Activated CD4-positive, CD25-positive, alpha-beta regulatory T cell treated with anti-CD3 and anti-CD28 coated beads, Interleukin-2, amount 50 U/mL, for 16 hours (primary cell): ENCODE results near the gene GPC1.
"Not testable (repeated sequence)": the region's sequence is repeated elsewhere in the genome, so short reads cannot be mapped to it uniquely, and the experiment has no call there.

Source experiments
- DNase-seq: peaks from one replicate; pipeline ENCODE4 v3.0.0-alpha.2; 2020; ENCODE audit warnings: low read depth, low spot score

GPC1 gene

DNA sequence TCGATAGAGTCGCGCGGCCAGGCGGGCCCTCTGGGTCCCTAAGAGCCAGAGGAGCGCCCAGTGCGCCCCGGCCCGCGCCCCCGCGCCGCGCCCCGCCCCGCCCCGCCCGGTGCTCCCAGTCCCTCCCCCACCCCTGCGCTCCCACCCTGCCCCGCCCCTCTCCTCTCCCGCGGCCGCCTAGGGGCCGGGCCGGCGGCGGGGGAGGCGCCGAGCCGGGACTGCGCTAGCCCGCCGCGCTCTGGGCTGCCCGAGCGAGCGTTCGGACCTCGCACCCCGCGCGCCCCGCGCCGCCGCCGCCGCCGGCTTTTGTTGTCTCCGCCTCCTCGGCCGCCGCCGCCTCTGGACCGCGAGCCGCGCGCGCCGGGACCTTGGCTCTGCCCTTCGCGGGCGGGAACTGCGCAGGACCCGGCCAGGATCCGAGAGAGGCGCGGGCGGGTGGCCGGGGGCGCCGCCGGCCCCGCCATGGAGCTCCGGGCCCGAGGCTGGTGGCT lies at the start of gene GPC1:
TSS of gene GPC1 (plus strand) at position 207 of the 491 bp plus-strand sequence. CDS start at position 463, 256 bp downstream.
- no peak for DNase-seq

- DNase-seq, result no peak
Observed at GRCh38 chr2:240386326-240386725, 49.1 kb upstream of the GPC1 start.

DNA sequence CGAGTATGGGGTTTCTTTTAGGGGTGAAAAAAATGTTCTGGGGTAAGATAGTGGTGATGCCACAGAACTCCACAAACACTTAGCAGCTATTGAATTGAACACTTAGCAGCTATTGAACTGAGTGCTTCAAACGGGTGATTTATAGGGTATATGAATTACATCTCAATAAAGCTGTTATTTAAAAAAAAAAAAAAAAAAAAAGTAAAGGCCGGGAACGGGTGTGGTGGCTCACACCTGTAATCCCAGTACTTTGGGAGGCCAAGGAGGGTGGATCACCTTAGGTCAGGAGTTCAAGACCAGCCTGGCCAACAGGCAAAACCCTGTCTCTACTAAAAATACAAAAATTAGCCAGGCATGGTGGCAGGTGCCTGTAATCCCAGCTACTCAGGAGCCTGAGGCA lies 48.7 kb upstream of the GPC1 start:
- not testable (repeated sequence) for DNase-seq

DNA sequence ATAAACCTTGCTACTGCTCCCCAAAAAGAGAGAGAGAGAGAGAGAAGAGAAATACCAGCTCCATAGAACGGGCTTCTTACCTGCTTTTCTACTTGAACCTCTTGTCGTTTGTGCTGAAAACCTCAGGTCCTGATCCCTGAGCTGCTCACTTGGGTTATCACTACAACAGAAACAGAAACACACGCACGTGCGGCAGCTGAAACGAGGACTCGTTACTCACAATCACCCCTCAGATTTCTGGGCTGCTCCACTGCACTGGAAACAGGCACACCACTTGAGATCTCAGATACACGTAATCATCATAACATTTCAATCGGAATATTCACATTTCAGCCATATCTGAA lies 48.2 kb upstream of the GPC1 start:
- DNase-seq, result no peak

GRCh38 chr2:240387669-240388358 lies 47.6 kb upstream of the GPC1 start:
- DNase-seq, result no peak

DNA sequence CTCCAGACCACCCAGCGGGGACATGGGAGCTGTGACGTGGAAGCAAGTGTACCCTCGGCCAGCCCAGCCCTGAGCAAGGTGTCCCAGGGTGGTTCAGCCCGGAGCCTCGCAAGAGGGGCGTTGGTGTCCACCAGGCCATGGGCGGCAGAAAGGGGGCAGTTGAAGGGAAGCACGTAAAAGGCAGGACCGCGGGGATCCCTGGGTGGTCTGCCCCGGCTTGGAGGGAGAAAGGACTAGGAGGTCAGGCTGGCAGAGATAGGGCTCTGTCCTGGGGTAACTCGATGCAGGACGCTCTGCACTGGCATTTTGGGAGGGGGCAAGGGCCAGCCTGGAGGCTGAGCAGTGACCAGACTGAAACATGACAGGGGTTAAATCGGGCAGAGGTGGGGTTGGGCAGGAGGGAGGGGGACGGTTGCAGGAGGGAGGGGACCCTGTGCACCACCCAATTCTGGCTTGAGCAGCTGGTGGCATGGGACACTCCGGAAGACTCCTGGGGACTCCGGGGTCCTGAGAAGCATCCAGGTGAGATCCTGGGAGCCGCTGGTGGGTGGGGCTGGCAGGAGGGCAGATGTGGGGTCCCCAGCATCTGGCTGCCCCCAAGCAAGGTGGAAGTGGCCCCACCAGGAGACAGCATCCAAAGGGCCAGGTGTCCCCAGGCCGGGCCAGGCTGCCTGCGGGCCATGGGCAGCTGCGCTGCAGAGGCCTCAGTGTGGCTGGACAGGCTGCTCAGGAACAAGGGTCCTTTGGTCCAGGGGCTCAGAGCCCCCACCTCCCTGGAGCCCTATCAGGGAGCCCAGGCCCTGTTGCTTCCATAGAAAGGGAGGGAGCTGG lies 46.8 kb upstream of the GPC1 start:
- DNase-seq, result no peak

DNA sequence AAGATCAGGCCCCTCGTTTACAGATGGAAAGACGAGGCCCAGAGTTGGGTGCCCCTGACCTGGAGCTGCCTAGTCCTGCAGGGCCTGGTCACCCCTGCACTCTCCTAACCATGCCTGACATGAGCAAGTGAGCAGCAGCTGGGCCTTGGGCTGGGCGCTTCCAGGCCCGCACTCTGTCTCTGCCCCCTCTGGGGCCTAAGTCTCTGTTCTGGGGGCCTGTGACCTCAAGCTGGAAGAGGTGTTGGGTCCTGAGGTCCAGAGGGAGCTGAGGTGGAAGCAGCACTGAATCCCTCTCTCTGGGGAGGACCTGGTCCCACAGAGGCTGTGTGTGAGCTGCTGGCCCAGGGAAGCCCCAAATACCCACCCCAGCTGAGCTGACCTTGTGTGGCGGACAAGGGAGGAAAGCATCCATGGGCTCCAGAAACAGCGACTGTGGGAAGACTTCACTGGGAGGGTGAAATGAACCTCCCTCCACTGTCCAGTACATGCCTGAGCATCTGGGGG lies 46.1 kb upstream of the GPC1 start:
- DNase-seq, result no peak

- no peak for DNase-seq
Observed at GRCh38 chr2:240390091-240391073, 45.1 kb upstream of the GPC1 start.

- no peak for DNase-seq
Observed at GRCh38 chr2:240391111-240392051, 44.1 kb upstream of the GPC1 start.

- DNase-seq, result no peak
Observed at GRCh38 chr2:240392084-240392947, 43.1 kb upstream of the GPC1 start.

DNA sequence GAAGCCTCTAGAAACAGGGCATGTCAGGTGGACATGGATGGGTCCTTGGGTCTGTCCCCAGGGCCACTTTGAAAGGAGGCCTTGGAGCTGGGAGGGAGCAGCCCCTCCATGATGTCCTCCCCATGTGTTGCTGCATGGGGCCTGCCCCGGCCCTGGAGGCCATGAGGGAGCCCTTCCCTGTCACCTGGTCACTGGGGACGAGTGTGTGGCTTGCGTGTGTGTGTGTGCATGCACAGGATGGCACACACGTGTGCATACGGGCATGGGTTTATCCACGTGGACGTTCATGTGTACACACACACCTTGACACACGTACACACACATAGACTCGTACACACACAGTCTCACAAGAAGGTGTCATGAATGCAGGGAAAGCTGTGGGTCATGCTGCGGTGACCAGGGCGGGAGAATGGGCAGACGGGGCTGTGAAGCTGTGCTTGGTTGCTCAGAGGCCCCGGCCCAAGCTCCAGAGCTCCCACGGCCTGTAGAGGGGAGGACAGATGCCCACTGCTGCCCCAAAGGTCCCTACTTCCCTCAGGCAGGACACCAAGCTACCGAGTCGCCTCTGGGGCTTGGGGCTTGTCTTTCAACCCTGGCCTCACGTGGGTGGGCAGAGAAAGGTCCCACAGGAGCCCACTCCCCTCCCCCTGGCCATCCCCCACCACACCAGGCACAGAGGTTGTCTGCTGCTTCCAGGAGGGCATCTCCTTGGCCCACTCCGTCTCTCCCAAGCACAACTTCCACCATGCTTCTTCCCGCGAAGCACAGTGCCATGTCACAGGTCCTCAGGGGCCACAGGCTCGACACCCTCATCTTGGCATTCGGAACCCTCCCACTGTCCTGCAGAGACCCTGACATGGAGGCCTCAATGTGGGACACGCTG lies 42.3 kb upstream of the GPC1 start:
- no peak for DNase-seq

DNA sequence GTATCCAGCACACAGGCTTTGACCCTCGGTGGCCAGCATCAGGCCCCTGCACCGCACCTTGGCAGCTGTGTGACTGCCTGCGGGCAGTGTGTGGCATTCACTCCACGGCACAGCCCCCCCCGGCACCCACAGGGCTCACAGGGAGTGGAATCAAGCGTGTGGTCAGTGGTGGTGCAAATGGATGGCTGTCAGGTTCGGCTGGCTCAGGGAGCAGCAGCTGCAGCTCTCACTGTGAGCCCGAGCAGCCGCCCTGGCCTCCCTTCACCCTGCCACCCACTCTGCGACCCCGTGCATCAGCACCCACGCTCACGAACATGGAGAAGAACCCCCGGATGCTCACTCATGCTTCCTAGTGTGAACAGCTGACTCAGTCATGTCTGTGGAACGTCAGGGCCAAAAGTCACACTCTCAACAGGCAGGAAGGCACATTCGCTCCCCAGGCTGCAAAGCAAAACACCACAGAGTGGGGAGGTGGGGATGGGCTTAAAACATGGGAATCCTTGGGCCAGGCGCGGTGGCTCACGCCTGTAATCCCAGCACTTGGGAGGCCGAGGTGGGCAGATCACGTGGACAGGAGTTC lies 41.5 kb upstream of the GPC1 start:
- DNase-seq, result no peak

DNA sequence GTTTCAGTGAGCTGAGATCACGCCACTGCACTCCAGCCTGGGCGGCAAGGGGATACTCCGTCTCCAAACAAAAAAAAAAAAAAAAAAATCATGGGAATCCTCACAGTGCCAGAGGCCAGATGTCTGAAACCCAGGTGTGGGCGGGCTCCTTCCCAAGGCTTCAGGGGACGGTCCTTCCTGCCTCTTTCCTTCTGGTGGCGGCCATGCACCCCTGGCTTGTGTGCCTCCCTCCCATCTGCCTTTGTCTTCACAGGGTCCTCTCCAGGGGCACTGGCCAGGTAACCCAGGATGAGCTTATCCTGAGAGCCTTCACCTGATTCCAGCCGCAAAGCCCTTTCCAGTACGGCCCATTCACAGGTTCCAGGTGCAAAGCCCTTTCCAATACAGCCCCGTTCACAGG lies 40.9 kb upstream of the GPC1 start:
- DNase-seq, result no peak

- no peak for DNase-seq
Observed at GRCh38 chr2:240395448-240395847, 40.0 kb upstream of the GPC1 start.

DNA sequence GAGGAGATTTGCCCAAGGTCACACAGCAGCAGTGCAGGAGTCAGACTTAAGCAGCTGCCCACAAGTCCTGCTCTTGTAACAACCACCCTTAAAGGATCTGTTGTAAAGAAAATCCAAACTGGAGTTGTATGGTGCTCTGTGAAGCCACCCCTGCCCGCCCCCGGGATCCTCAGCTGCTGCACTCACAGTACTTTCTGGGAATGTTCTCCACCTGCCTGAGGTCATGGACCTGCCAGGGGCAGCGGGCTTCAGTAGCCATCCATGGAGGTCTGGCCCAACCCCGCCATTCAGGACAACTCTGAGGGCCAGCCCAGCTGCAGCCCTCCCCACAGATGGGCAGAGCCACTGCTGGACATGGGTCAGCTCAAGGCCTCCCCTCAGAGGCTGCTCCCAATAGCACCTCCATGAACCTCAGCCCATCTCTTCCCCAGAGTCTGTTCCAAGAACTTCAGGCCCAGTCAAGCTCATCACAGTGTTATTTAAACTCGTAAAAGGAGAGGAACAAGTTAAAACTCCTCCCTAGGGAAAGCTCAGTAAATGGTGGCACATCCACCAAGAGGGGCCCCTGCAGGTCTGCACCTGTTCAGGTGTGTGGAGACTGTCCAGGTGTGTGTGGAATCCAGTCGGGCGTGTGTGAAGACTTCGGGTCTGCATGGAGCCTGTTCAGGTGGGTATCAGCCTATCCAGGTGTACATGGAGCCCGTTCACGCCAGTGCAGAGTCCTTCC lies 39.4 kb upstream of the GPC1 start:
- DNase-seq, result no peak

DNA sequence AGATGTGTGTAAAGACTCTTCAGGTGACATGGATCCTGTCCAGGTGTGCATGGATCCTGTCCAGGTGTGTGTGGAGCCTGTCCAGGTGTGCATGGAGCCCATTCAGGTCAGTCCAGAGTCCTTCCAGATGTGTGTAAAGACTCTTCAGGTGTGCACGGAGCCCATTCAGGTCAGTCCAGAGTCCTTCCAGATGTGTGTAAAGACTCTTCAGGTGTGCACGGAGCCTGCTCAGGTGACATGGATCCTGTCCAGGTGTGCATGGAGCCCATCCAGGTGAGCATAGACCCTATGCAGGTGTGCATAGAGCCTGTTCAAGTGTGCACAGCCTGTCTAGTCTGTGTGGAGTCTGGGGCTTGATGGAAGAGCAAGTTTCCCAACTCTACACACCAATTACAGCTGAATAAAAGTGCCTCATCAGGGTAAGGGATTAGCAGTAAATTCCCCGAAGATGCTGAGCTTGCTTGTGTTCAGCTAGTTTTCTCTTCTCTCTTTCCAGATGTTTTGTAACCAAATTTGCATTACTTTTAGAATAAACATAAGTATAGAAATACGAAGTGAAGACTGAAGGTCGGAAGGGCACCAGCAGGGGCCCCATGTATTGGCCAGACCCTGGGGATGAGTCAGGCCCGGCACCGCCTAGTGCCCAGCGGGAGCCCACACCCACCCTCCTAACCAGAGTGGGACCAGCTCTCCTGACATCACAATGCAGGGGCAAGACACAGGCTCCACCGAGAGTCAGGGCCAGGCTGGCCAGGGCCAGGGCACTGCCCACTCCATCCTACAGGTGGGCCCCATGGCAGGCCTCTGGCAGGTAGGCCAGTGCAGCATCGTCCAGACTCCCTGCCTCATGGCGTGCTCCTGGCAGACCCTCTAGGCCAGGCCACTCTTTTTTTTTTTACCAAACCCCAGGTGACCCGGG lies 38.6 kb upstream of the GPC1 start:
- no peak for DNase-seq
